Non-pigmented ciliary epithelial cell (primary cell): ENCODE results near the gene COL23A1.
A peak's percentile ranks its signal among the peaks of the same experiment; 100 is the strongest.

Source experiments
- DNase-seq: peaks from one replicate; pipeline ENCODE4 v3.0.0-alpha.2; 2010; ENCODE audit warnings: low read depth

COL23A1 gene

GRCh38 chr5:178283520-178283919 is 306.7 kb downstream of the COL23A1 start:
- no peak for DNase-seq

- no peak for DNase-seq
Observed at GRCh38 chr5:178282391-178282790, 307.8 kb downstream of the COL23A1 start.

GRCh38 chr5:178281331-178281730 is 308.9 kb downstream of the COL23A1 start:
- DNase-seq, result no peak

- DNase-seq, result no peak
Observed at GRCh38 chr5:178280631-178281030, 309.6 kb downstream of the COL23A1 start.

GRCh38 chr5:178279723-178280438 is 310.3 kb downstream of the COL23A1 start:
- peak; percentile 19 for DNase-seq

- no peak for DNase-seq
Observed at GRCh38 chr5:178279026-178279722, 311.0 kb downstream of the COL23A1 start.

- no peak for DNase-seq
Observed at GRCh38 chr5:178278358-178279023, 311.7 kb downstream of the COL23A1 start.

- no peak for DNase-seq
Observed at GRCh38 chr5:178277866-178278265, 312.3 kb downstream of the COL23A1 start.

GRCh38 chr5:178277346-178277745 is 312.8 kb downstream of the COL23A1 start:
- no peak for DNase-seq

- DNase-seq, result no peak
Observed at GRCh38 chr5:178274781-178275537, 315.2 kb downstream of the COL23A1 start.

GRCh38 chr5:178273665-178274541 is 316.3 kb downstream of the COL23A1 start:
- DNase-seq, result no peak

GRCh38 chr5:178273041-178273440 is 317.2 kb downstream of the COL23A1 start:
- DNase-seq, result no peak

- DNase-seq, result no peak
Observed at GRCh38 chr5:178272591-178272990, 317.6 kb downstream of the COL23A1 start.

- no peak for DNase-seq
Observed at GRCh38 chr5:178271726-178272479, 318.3 kb downstream of the COL23A1 start.

GRCh38 chr5:178271231-178271630 is 319.0 kb downstream of the COL23A1 start:
- DNase-seq, result no peak

- no peak for DNase-seq
Observed at GRCh38 chr5:178269499-178269898, 320.7 kb downstream of the COL23A1 start.

GRCh38 chr5:178267876-178268275 is 322.3 kb downstream of the COL23A1 start:
- no peak for DNase-seq

- no peak for DNase-seq
Observed at GRCh38 chr5:178267245-178267644, 322.9 kb downstream of the COL23A1 start.

- DNase-seq, result no peak
Observed at GRCh38 chr5:178266581-178266980, 323.6 kb downstream of the COL23A1 start.

- no peak for DNase-seq
Observed at GRCh38 chr5:178265746-178266145, 324.4 kb downstream of the COL23A1 start.

GRCh38 chr5:178264044-178264443 is 326.1 kb downstream of the COL23A1 start:
- DNase-seq, result no peak
